ENCODE data around the gene TAF9B.
"Not testable (repeated sequence)": the region's sequence is repeated elsewhere in the genome, so short reads cannot be mapped to it uniquely, and the experiment has no call there.

Gene TAF9B

GRCh38 chrX:78139160-78140123 is at the start of gene TAF9B:
Gene TAF9B (minus strand): TSS chrX:78139650. CDS start chrX:78139611, 39 bp downstream.
- DNase-seq, result peak; percentile 65 to 80 (median 74)

- no peak for DNase-seq
These were observed 43.4 kb upstream of the TAF9B start for GRCh38 chrX:78182881-78183280.

- no peak for DNase-seq
These were observed 41.9 kb upstream of the TAF9B start for GRCh38 chrX:78181307-78181706.

- no peak for DNase-seq
These were observed 28.6 kb upstream of the TAF9B start for GRCh38 chrX:78168065-78168464.

- DNase-seq, result no peak
These were observed 26.0 kb upstream of the TAF9B start for GRCh38 chrX:78165425-78165824.

- not testable (repeated sequence) for DNase-seq
These were observed 23.7 kb upstream of the TAF9B start for GRCh38 chrX:78163175-78163574.

GRCh38 chrX:78160711-78161110 is 21.3 kb upstream of the TAF9B start:
- DNase-seq, result not testable (repeated sequence)

GRCh38 chrX:78157846-78158245 is 18.4 kb upstream of the TAF9B start:
- not testable (repeated sequence) for DNase-seq

GRCh38 chrX:78157373-78157772 is 17.9 kb upstream of the TAF9B start:
- DNase-seq, result peak in 2 of 6 experiments; percentile 0 to 22

- DNase-seq, result not testable (repeated sequence)
These were observed 7.6 kb upstream of the TAF9B start for GRCh38 chrX:78147002-78147540.

- DNase-seq, result no peak
These were observed 756 bp upstream of the TAF9B start for GRCh38 chrX:78140206-78140605.

- no peak for DNase-seq
These were observed 6.1 kb downstream of the TAF9B start for GRCh38 chrX:78133238-78133960.

GRCh38 chrX:78131117-78131516 is 8.3 kb downstream of the TAF9B start:
- no peak for DNase-seq

GRCh38 chrX:78130396-78130795 is 9.1 kb downstream of the TAF9B start:
- DNase-seq, result no peak

GRCh38 chrX:78129714-78130113 is 9.7 kb downstream of the TAF9B start:
- no peak for DNase-seq

GRCh38 chrX:78125781-78126180 is 13.7 kb downstream of the TAF9B start:
- DNase-seq, result not testable (repeated sequence)

GRCh38 chrX:78125148-78125547 is 14.3 kb downstream of the TAF9B start:
- DNase-seq, result no peak

GRCh38 chrX:78124307-78124706 is 15.1 kb downstream of the TAF9B start:
- peak in 2 of 6 experiments; percentile 2 to 8 for DNase-seq

- no peak for DNase-seq
These were observed 16.3 kb downstream of the TAF9B start for GRCh38 chrX:78123190-78123589.

- DNase-seq, result peak in 1 of 6 experiments; percentile 5
These were observed 19.8 kb downstream of the TAF9B start for GRCh38 chrX:78119521-78120227.

GRCh38 chrX:78118628-78119027 is 20.8 kb downstream of the TAF9B start:
- DNase-seq, result no peak

GRCh38 chrX:78116766-78117165 is 22.7 kb downstream of the TAF9B start:
- DNase-seq, result no peak

GRCh38 chrX:78116365-78116764 is 23.1 kb downstream of the TAF9B start:
- DNase-seq, result no peak

All from stimulated activated naive CD4-positive, alpha-beta T cell (primary cell).